GM21576 (cell line): ENCODE data around the gene CENPN.

Experiments used
- ATAC-seq: cut with Tn5 transposase; IDR thresholded peaks from one replicate; pipeline ENCODE4 v1.9.1; 2021; ENCODE audit warnings: mild to moderate bottlenecking, moderate library complexity; ENCODE audit not compliant: unreplicated experiment

CENPN gene

DNA sequence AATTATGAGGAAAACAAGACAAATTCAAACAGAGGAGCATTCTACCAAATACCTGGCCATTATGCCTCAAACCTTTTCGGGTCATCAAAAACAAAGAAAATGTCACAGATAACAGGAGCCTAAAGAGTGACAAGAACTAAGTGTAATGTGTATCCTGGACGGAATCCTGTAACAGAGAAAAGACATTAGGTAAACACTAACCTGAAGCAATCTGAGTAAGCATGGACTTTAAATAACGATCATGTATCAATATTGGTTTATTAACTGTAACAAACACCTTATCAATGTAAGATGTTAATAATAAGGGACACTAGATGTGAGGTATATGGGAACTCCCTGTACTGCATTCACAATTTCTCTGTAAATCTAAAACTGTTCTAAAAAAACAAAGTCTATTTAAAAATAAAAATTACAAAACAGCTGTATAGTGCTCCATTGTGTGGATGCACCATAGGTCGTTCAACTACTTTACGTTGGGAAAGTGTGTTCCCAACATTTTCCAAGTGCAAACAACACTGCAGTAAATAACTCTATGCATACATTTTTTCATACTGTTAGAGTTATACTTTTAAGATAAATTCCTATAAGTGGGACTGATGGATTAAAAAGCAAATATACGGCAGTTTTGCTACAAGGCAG, 15.1 kb upstream of the CENPN start:
- no peak for ATAC-seq

DNA sequence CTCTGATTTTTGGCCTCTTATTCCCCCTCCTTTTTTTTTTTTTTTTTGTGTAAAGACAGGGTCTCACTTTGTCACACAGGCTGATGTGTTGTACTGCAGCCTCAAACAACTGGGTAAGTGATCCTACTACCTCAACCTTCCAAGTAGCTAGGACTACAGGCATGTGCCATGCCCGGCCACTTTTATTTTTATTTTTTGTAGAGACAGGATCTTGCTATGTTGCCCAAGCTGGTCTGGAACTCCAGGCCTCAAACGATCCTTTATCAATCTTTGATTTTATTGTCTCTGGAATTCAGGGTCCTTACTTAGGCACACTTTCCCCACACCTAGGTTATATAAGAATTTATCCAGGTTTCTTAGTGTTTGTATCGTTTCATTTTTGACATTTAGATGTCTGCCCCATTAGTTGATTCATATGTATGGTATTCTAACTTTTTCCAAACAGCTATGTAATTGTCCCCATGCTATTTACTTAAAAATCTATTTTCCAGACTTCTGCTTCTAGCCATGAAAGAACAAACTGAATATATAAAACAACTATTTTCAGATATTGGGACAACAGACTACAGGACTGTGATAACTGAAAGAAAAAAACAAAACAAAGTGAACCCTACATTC, 14.2 kb upstream of the CENPN start:
- no peak for ATAC-seq

DNA sequence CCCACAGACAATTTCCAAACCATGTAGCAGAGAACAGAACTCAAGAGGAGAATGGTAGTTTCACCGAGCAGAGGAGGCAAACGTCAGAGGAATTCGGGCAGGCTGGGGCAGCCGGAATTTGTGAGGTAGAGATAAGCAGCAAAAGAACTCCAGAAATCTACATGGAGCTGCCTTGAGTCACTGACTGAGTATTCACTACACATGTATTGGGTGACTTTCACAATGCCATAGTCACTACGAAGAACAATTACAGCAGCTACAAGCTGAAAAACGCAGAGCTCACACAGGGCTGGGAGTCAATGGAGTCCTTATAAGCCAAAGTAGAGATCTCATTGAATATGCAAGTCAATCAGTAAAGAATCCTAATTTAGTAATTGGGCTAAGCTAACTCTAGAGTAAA, 13.7 kb upstream of the CENPN start:
- no peak for ATAC-seq

GRCh38 chr16:80993834-80994233, 13.2 kb upstream of the CENPN start:
- ATAC-seq: no peak

DNA sequence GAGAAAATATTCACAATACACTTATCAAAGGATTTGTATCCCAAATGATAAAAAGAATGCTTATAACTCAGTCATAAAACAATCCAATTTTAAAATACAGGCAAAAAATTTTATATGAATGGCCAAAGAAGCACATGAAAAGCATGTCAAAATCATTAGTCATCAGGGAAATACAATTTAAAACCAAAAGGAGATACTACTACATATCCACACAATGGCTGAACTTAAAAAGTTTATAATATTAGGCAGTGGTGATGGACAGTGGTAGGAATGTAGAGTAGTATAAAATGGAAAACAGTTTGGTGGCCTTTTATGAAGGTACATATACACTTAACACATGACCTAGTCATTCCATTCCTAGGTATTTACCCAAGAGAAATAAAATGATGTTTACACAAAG, 12.6 kb upstream of the CENPN start:
- no peak for ATAC-seq

DNA sequence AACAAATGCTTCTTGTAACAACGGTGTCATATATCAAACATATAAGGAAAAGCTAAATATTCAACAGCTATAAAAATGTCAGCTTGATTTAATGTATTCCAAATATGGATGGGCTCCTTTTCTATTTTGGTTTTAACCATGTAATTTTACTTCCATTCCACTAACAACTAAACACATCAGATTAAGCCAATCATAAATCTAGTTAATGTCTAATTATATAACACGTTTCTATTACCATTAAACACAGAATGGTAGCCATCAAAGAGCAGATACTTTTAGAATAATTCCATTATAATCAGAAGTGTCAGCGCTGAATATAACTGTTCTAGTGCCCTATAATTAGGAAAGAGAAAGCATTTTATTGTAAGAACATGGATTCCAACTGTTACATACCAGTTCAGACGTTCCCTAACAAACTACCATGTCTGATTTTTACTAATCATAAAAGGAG, 10.3 kb upstream of the CENPN start:
- ATAC-seq: no peak

GRCh38 chr16:80997139-80997798, 9.7 kb upstream of the CENPN start:
- peak; percentile 54 for ATAC-seq

DNA sequence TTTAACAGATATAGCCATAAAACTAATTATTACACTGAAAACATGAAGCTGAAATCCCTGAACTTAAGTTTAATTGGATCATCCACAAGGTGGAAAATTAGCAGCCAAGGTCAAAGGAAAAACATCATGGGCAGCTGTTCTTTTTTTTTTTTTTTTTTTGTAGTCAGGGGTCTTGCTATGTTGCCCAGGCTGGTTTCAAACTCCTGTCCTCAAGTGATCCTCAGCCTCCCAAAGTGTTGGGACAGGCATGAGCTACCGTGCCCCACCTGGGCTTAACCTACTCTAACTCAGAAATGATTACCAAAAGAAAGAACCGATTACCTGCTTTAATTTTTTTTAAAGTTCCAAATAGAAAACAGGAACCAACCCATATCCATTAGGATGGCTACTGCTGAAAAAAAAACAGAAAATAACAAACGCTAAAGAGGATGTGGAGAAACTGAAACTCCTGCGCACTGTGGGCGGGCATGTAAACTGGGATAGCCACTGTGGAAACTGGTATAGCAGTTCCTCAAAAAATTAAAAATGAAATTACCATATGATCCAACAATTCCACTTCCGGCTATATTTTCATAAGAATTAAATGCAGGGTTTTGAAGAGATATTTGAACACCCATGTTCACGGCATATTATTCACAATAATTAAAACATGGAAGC, 8.9 kb upstream of the CENPN start:
- ATAC-seq: no peak

DNA sequence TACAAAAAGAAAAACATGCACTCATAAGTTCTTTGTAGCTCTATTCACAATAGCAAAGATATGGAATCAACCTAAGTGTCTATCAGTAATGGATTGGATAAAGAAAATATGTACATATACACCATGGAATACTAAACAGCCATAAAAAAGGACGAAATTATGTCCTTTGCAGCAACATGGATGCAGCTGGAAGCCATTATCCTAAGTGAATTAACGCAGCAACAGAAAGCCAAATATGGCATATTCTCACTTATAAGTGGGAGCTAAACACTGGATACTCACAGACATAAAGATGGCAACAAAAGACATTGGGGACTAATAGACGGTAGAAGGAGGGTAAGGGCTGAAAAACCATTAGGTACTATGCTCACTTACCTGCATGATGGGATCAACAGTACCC, 6.1 kb upstream of the CENPN start:
- no peak for ATAC-seq

GRCh38 chr16:81001330-81001729, 5.7 kb upstream of the CENPN start:
- no peak for ATAC-seq

- no peak for ATAC-seq
Measured at GRCh38 chr16:81003064-81003463, 4.0 kb upstream of the CENPN start.

GRCh38 chr16:81003610-81004460, 3.2 kb upstream of the CENPN start:
- no peak for ATAC-seq

DNA sequence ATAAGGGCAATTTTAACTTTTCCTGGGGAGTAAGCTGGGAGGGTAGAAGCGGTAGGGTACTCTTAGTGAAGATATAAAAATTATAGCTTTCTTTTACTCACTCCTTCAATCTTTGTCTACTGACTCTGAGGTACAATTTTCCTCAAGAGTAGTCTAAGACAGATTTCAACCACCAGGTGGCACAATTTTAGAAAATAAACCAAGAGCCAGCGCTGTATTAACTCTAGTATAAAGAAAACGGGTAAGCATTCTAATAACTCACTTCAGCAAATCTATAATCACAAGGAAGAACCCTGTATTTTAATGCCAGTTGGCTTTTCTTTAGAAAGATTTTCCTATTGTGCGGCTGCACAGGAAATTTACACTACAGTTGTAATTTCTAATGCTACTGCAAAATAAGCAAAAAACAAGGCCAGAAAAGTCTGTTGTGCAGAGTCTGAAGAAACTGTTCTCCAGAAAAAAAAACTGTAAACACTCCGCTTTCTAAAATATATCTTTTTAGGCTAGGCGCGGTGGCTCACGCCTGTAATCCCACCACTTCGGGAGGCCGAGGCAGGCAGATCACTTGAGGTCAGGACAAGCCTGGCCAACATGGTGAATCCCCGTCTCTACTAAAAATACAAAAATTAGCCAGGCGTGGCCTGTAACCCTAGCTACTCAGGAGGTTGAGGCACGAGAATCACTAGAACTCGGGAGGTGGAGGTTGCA, 2.2 kb upstream of the CENPN start:
- no peak for ATAC-seq

DNA sequence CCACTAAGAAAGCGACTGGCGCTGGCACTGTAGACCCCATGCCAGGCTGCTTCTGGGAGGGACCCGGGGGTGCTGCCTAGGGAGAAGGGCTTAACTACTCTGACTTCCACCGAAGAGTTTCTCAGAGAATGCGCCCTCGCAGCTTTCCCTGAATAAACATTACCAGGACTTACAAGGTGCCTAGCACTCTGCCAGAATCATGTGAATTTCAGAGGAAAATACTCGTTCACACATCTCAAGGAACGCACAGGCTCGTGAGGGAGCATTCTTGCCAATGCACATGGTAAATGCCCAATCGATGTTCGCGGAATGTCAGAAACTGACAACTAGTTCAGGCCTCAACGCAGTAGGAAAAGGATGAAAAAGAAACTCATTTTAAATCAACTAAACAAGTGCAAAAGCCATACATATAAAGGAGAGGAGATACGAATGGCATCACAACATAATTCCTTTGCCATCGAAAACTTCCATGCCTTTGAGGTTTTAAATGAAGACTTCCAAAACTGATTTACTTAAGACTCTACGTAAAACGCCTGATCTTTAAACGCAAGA, 1.3 kb upstream of the CENPN start:
- no peak for ATAC-seq

DNA sequence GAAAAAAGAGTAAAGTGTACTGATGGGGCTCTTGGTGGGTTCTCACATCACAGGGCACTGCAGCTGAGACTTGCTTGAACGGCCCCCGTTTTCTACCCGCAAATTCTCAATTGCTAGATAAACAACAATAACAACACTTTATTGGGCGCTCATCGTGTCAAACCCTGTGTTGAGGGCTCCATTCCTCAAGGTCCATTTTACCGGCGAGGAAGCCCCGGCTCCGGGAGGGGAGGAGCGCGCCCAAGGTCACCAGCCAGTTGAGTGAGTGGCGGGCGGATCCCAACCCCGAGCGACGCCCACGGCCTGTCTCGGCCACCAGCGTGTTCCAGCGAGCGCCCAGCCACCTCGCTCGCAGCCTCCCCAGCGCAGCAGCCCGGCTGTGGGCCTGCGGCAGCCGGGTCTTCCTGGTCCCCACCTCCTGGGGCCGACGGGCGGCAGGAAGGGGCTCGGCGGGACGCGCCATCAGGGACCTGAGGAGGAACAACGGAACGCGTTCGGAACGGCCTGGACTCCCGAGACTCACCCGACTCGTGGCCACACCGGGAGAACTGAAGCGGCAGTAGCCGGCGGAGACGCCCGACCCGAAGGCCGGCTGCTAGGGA, 702 bp upstream of the CENPN start:
- ATAC-seq: peak; percentile 30

GRCh38 chr16:81008505-81008789, 1.4 kb downstream of the CENPN start:
- ATAC-seq: no peak

DNA sequence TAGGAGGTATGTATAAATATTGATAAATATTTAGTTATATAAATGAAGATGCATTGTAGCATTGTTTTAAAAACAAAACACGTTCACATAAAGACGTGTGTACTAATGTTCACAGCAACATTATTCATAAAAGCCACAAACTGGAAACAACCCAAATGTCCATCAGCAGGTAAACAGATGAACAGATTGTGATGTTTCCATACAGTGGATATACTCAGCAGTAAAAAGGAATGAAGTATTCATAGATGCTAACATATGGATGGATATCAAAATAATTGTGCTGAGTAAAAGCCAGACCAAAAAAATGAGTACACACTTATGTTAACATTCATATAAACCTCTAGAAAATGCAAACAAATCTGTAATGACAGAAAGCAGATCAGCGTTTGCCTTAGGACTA, 6.0 kb downstream of the CENPN start:
- ATAC-seq: no peak

DNA sequence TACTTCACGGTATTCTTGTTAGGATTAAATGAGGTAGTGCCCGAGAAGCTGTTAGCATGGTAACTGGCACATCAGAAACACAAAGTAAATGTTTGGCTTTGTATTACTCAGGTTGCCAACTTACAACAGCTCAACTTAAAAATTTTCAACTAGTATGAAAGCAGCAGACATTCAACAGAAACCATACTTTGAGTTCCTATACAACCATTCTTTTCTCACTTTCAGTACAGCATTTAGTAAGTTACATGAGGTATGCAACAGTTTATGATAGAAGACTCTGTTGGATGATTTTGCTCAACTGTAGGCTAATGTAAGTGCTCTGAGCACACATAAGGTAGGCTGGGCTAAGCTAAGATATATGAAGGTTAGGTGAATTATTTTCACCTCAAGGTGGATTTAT, 7.7 kb downstream of the CENPN start:
- no peak for ATAC-seq

GRCh38 chr16:81018496-81018895, 11.5 kb downstream of the CENPN start:
- no peak for ATAC-seq

GRCh38 chr16:81026429-81026828, 19.4 kb downstream of the CENPN start:
- no peak for ATAC-seq
